HG03378 (cell line): ENCODE data around the gene PNPLA7.
"Not testable (repeated sequence)": the region's sequence is repeated elsewhere in the genome, so short reads cannot be mapped to it uniquely, and the experiment has no call there.

ENCODE experiments used
- ATAC-seq: cut with Tn5 transposase; IDR thresholded peaks from one replicate; pipeline ENCODE4 v1.9.1; 2021; ENCODE audit warnings: mild to moderate bottlenecking, moderate library complexity; ENCODE audit not compliant: unreplicated experiment

PNPLA7 gene

GRCh38 chr9:137516144-137516917 is 33.9 kb downstream of the PNPLA7 start:
- ATAC-seq, result no peak

- no peak for ATAC-seq
Observed at GRCh38 chr9:137515338-137515724, 34.9 kb downstream of the PNPLA7 start.

- ATAC-seq, result no peak
Observed at GRCh38 chr9:137514691-137515337, 35.4 kb downstream of the PNPLA7 start.

DNA sequence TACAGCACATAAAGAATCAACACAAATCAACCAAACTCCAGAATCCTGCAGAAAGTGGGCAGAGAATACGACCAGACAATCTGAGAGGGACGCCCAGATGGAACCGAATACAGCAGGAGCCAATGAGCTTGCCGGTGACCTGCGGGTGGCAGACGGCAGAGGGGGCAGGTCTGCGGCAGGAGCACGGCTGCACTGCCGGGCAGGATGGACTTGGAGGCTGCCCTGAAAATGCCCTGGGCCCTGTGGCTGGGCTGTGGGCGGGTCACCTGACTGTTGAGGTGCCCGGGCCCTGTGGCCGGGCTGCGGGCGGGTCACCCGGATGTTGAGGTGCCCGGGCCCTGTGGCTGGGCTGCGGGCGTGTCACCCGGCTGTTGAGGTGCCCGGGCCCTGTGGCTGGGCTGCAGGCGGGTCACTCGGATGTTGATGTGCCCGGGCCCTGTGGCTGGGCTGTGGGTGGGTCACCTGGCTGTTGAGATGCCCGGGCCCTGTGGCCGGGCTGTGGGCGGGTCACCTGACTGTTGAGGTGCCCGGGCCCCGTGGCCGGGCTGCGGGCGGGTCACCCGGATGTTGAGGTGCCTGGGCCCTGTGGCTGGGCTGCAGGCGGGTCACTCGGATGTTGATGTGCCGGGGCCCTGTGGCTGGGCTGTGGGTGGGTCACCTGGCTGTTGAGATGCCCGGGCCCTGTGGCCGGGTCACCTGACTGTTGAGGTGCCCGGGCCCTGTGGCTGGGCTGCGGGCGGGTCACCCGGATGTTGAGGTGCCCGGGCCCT is 36.2 kb downstream of the PNPLA7 start:
- not testable (repeated sequence) for ATAC-seq

- ATAC-seq, result not testable (repeated sequence)
Observed at GRCh38 chr9:137513136-137513535, 37.1 kb downstream of the PNPLA7 start.

- no peak for ATAC-seq
Observed at GRCh38 chr9:137511758-137512463, 38.3 kb downstream of the PNPLA7 start.

GRCh38 chr9:137511126-137511525 is 39.1 kb downstream of the PNPLA7 start:
- ATAC-seq, result not testable (repeated sequence)

DNA sequence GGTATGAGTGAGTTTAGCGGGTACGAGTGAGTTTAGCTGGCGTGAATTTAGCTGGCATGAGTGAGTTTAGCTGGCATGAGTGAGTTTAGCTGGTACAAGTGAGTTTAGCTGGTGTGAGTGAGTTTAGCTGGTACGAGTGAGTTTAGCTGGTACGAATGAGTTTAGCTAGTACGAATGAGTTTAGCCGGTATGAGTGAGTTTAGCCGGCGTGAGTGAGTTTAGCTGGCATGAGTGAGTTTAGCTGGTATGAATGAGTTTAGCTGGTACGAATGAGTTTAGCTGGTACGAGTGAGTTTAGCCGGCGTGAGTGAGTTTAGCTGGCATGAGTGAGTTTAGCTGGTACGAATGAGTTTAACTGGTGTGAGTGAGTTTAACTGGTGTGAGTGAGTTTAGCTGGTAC is 41.0 kb downstream of the PNPLA7 start:
- ATAC-seq, result no peak

GRCh38 chr9:137506702-137507171 is 43.5 kb downstream of the PNPLA7 start:
- ATAC-seq, result no peak

DNA sequence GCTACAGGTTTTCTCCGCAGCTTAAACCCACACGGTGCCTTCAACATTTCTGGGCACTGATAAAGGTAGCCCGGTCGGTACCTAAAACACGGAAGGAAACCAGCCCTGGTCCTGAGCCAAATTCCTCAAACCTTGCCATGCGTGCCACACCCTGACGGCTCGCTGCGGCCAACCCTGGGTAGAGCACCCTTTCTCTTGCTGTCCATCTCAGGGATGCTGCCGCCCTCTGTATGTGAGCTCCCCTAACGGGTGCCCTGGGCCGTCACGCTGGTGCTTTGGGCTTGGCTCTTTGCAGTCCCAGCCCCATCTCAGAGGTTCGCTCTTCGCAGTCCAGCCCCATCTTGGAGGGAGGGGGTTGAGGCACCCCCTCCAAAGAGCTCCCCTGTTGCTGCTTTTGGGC is 43.9 kb downstream of the PNPLA7 start:
- no peak for ATAC-seq

DNA sequence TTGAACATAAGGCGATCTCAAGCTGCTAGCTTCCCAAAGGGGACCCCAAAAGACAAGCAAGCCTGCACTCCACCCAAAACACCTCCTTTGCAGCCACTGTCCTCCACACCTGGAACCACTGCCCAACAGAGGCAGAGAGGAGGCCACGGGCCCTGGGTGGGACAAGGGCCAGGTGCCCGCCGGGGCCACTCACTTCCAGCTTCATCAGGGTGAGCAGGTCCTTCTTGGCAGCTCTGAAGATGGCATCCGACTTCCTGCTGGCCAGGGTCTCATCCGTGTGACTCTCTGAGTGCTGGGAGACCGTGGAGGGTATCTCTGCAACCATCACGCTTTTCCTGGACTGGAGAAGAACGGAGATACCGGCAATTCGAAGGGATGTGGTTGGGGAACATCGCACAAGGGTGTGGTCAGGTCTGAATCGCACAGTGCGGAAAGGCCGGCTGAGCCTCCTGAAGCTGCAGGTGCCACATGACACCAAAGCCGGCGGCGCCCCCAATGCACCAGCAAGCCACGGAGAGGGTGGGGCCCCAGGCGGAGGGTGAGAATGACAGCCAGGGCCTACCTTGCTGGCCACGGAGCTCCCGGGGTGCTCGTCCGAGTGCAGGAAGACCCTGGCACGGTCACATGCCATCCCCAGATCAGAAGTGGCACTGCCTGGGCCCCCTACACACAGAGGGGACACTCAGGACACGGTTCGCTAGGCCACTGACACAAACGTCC is 44.6 kb downstream of the PNPLA7 start:
- no peak for ATAC-seq

GRCh38 chr9:137504432-137504777 is 45.8 kb downstream of the PNPLA7 start:
- no peak for ATAC-seq

GRCh38 chr9:137502008-137502911 is 47.9 kb downstream of the PNPLA7 start:
- no peak for ATAC-seq

- ATAC-seq, result no peak
Observed at GRCh38 chr9:137501457-137501856, 48.7 kb downstream of the PNPLA7 start.

DNA sequence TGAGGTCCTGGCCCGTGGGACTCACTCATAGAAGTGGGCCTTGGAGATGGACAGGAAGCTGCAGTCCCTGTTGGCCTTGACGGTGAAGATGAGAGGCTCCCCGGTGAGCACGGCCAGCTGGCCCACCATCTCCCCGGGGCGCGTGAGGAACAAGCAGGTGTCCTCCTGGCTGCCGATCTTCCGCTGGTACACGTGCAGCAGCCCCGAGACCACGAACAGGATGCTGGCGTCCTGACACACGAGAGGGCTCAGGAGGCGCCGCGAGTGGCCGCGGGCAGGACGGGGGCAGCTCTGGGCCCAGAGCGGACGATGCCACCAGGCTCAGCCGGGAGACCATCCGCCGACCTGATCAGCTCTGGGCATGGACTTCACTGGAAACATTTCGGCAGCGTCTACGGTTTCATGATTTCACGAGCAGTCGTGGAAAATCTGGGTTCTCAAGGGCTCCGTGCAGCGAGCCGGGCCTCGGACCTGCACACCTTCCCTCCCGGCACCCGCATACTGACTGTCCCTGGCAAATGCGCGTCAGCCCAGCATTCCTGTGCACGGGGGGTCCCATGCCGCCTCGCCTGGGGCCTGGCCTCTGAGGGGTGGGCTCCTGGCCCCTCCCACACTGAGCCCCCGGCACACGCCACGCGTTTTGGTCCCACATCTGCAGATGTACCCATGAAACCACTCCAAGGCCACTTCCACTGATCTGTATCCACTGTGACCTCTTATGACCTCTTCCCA is 49.4 kb downstream of the PNPLA7 start:
- ATAC-seq, result no peak

- ATAC-seq, result no peak
Observed at GRCh38 chr9:137499858-137500661, 50.1 kb downstream of the PNPLA7 start.

- ATAC-seq, result no peak
Observed at GRCh38 chr9:137499416-137499815, 50.8 kb downstream of the PNPLA7 start.

DNA sequence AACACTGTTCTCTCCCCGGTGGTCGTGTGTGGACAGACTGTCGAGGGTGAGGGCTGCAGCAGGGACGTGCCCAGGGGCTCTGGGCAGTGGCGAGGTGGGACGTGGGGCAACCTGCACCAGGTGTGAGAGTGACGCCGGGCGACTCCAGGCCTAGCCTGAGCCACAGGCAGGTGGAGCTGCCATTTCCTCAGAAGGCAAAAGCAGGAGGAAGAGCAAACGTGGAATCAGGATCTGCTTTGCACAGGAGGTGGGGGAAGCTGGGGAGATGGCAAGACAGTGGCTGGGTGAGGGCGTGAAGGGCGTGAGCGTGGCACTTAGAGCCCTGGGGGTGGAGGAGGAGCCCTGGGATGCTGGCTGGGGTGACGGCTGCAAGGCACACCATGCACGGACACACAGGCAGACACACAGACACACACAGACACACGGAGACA is 51.5 kb downstream of the PNPLA7 start:
- no peak for ATAC-seq
